SK-N-SH (cell line): ENCODE data around the gene APOL6. TPM values are rescaled to one million over a fixed set of nuclear protein-coding genes. Genes with fewer than 3 reads are reported as not detected.

ENCODE experiments used
- CTCF ChIA-PET: fragments of 300-600, 350-600 bp; formaldehyde crosslinking; extraction: SDS; loops from one replicate; lab custom pipeline; 2021; lab: Yijun Ruan, JAX
- POLR2A ChIA-PET: fragments of 350-600 bp; sonication (Branson Sonifier 250); formaldehyde crosslinking; extraction: SDS; loops from one replicate; lab custom pipeline; 2020; ENCODE audit warnings: antibody characterized with exemption, inconsistent platforms; lab: Yijun Ruan, JAX
- DNase-seq: peaks from one replicate; pipeline ENCODE4 v3.0.0; 2012
- H2AFZ ChIP-seq: fragments of 200-600 bp; sonication (generic); 2 replicates; pipeline ENCODE4 v1.8.1; 2016; ENCODE audit warnings: antibody characterized with exemption, mild to moderate bottlenecking, low read depth
- H3F3A ChIP-seq: fragments of 200-600 bp; sonication (generic); replicated peaks from 2 replicates; pipeline ENCODE3; 2016; ENCODE audit warnings: antibody characterized with exemption, mild to moderate bottlenecking; ENCODE audit not compliant: insufficient read depth
- H3K27ac ChIP-seq, 2 experiments: fragments of 200-500 bp in 1 of 2; fragments of 200-600 bp in 1 of 2; sonication (Bioruptor generic) in 1 of 2; sonication (generic), shearing (Covaris generic) in 1 of 2; 2 replicates each; pipeline versions ENCODE4 v1.5.1 to v1.6.1; 2014 to 2016; ENCODE audit warnings: low read depth in 2 of 2, inconsistent platforms in 1 of 2, low read length in 1 of 2, mild to moderate bottlenecking in 1 of 2, mixed read lengths in 1 of 2
- H3K27me3 ChIP-seq: fragments of 200-600 bp; sonication (generic), shearing (Covaris generic); 2 replicates; pipeline ENCODE4 v1.6.1; 2016; ENCODE audit warnings: mixed run types; ENCODE audit not compliant: insufficient read depth
- H3K36me3 ChIP-seq, 2 experiments: fragments of 200-500 bp in 1 of 2; fragments of 200-600 bp in 1 of 2; sonication (Bioruptor generic) in 1 of 2; sonication (generic) in 1 of 2; replicated peaks in 1 of 2; 2 replicates each; pipeline versions ENCODE3 to v1.5.1; 2014 to 2016; ENCODE audit warnings: low read length in 1 of 2, mild to moderate bottlenecking in 1 of 2; ENCODE audit not compliant: insufficient read depth in 2 of 2, control insufficient read depth in 1 of 2
- H3K4me1 ChIP-seq, 2 experiments: fragments of 200-500 bp in 1 of 2; fragments of 200-600 bp in 1 of 2; sonication (Bioruptor generic) in 1 of 2; sonication (generic), shearing (Covaris generic) in 1 of 2; 2 replicates each; pipeline versions ENCODE4 v1.5.1 to v1.6.1; 2014 to 2016; ENCODE audit warnings: low read depth in 1 of 2, low read length in 1 of 2, mixed run types in 1 of 2; ENCODE audit not compliant: insufficient read depth in 2 of 2, control insufficient read depth in 1 of 2
- H3K4me2 ChIP-seq: fragments of 200-600 bp; sonication (generic), shearing (Covaris generic); 2 replicates; pipeline ENCODE4 v1.6.1; 2017; ENCODE audit warnings: mixed run types
- H3K4me3 ChIP-seq, 2 experiments: fragments of 200-500 bp in 1 of 2; fragments of 200-600 bp in 1 of 2; sonication (Bioruptor generic) in 1 of 2; sonication (generic), shearing (Covaris generic) in 1 of 2; 2 replicates each; pipeline versions ENCODE4 v1.5.1 to v1.8.1; 2014 to 2016; ENCODE audit warnings: low read depth in 2 of 2, inconsistent platforms in 1 of 2, low read length in 1 of 2, mild to moderate bottlenecking in 1 of 2, mixed read lengths in 1 of 2, moderate library complexity in 1 of 2
- H3K79me2 ChIP-seq: fragments of 200-600 bp; sonication (generic); 2 replicates; pipeline ENCODE4 v1.8.1; 2017; ENCODE audit warnings: mild to moderate bottlenecking; ENCODE audit not compliant: insufficient read depth
- H3K9ac ChIP-seq: fragments of 200-600 bp; sonication (generic); 2 replicates; pipeline ENCODE4 v1.6.1; 2017; ENCODE audit warnings: mixed run types
- H3K9me2 ChIP-seq: fragments of 200-600 bp; sonication (generic); 2 replicates; pipeline ENCODE4 v1.6.1; 2017; ENCODE audit warnings: mixed run types
- H3K9me3 ChIP-seq: fragments of 200-600 bp; sonication (generic); 2 replicates; pipeline ENCODE4 v1.6.1; 2017; ENCODE audit warnings: mixed run types, mild to moderate bottlenecking, moderate library complexity
- H4K20me1 ChIP-seq: fragments of 200-600 bp; sonication (generic); 2 replicates; pipeline ENCODE4 v1.6.1; 2017; ENCODE audit warnings: mild to moderate bottlenecking, mixed run types; ENCODE audit not compliant: insufficient read depth
- CHD2 ChIP-seq: fragments of 150-350 bp; IDR thresholded peaks from 2 replicates; pipeline ENCODE4 v1.6.1; 2018; ENCODE audit warnings: low read length; ENCODE audit not compliant: partially characterized antibody
- ELF1 ChIP-seq: IDR thresholded peaks from 2 replicates; pipeline ENCODE4 v1.4.0; 2012
- EZH2phosphoT487 ChIP-seq: fragments of 200-600 bp; sonication (generic); IDR thresholded peaks from 2 replicates; pipeline ENCODE4 v1.6.1; 2017; ENCODE audit warnings: low read depth, mixed run types, mild to moderate bottlenecking, antibody characterized with exemption, moderate library complexity, borderline replicate concordance
- FOXM1 ChIP-seq: IDR thresholded peaks from 2 replicates; pipeline ENCODE4 v1.4.0; 2012; ENCODE audit warnings: low read depth, mild to moderate bottlenecking
- GABPA ChIP-seq: IDR thresholded peaks from 2 replicates; pipeline ENCODE4 v1.4.0; 2012; ENCODE audit warnings: low read depth, mild to moderate bottlenecking
- IRF3 ChIP-seq: fragments of 150-350 bp; IDR thresholded peaks from 2 replicates; pipeline ENCODE4 v1.6.1; 2016; ENCODE audit warnings: mild to moderate bottlenecking, low read depth, low read length
- MAX ChIP-seq: IDR thresholded peaks from 2 replicates; pipeline ENCODE4 v1.4.0; 2012; ENCODE audit warnings: low read depth
- MEF2A ChIP-seq: IDR thresholded peaks from 2 replicates; pipeline ENCODE4 v1.4.0; 2012; ENCODE audit warnings: low read depth, borderline replicate concordance
- MXI1 ChIP-seq: IDR thresholded peaks from 2 replicates; pipeline ENCODE4 v1.6.1; 2012; ENCODE audit warnings: mild to moderate bottlenecking, low read depth, low read length, improper control_type of control experiment
- NFIC ChIP-seq: IDR thresholded peaks from 2 replicates; pipeline ENCODE4 v1.4.0; 2012; ENCODE audit warnings: borderline replicate concordance
- PBX3 ChIP-seq: IDR thresholded peaks from 2 replicates; pipeline ENCODE4; 2012
- RCOR1 ChIP-seq: fragments of 150-350 bp; IDR thresholded peaks from 2 replicates; pipeline ENCODE4 v1.6.1; 2017; ENCODE audit warnings: antibody characterized with exemption, low read length
- REST ChIP-seq: IDR thresholded peaks from 2 replicates; pipeline ENCODE4 v1.6.1; 2012; ENCODE audit warnings: mild to moderate bottlenecking, low read depth, low read length, moderate library complexity
- RFX5 ChIP-seq: IDR thresholded peaks from 2 replicates; pipeline ENCODE4 v1.6.1; 2012; ENCODE audit warnings: mild to moderate bottlenecking, improper control_type of control experiment, low read length
- RXRA ChIP-seq: IDR thresholded peaks from 2 replicates; pipeline ENCODE4 v1.4.0; 2012; ENCODE audit warnings: low read depth, mild to moderate bottlenecking, borderline replicate concordance
- TCF12 ChIP-seq: IDR thresholded peaks from 2 replicates; pipeline ENCODE4 v1.4.0; 2012
- USF1 ChIP-seq: IDR thresholded peaks from 2 replicates; pipeline ENCODE4 v1.4.0; 2012; ENCODE audit warnings: low read depth, borderline replicate concordance
- YY1 ChIP-seq: IDR thresholded peaks from 2 replicates; pipeline ENCODE4 v1.4.0; 2012; ENCODE audit warnings: low read depth, mild to moderate bottlenecking
- ZBTB33 ChIP-seq: IDR thresholded peaks from 2 replicates; pipeline ENCODE4 v1.4.0; 2012; ENCODE audit warnings: low read depth, borderline replicate concordance
- WGBS: methylation state at CpG from one replicate; pipeline ENCODE4 v1.1.6; 2017; ENCODE audit warnings: low lambda C conversion rate; 5-methylcytosine and 5-hydroxymethylcytosine counted together
- polyA plus RNA-seq, 3 experiments: library from polyadenylated mRNA; depleted of rRNA; stranded (reverse); fragments of >200 nt; gene quantifications; 2 replicates each; pipeline ENCODE4 v1.2.3, GENCODE V29; 2012

APOL6 gene
- polyA plus RNA-seq, 1 of the 3 experiments (the other 2 are of a cell fraction), result 0.90 TPM

- H3K27ac ChIP-seq, result no peak overlapping the region
- no peaks in the 10 kb centered on the region for H4K20me1 ChIP-seq
- H3K9ac ChIP-seq, result no peak overlapping the region
- H3K4me1 ChIP-seq, result peaks cover 14 to 42% of the 10 kb centered on the region in 2 experiments; a peak in 2 of 4 replicates
- CTCF ChIA-PET, result no interaction called here
- TF ChIP-seq RCOR1, result no peak
- TF ChIP-seq CHD2, result no peak
- TF ChIP-seq ZBTB33, result no peak
- TF ChIP-seq PBX3, result no peak
- TF ChIP-seq MXI1, result no peak
- no peak for TF ChIP-seq ELF1
- no peak for TF ChIP-seq MAX
- no peak for TF ChIP-seq MEF2A
- no peak for TF ChIP-seq TCF12
- no peak for TF ChIP-seq NFIC
- no peak for TF ChIP-seq RXRA
- TF ChIP-seq FOXM1, result no peak
- no peak for TF ChIP-seq RFX5
- no peak for TF ChIP-seq YY1
- TF ChIP-seq IRF3, result no peak
- no peak for TF ChIP-seq EZH2phosphoT487
- no peak for TF ChIP-seq GABPA
- TF ChIP-seq REST, result no peak
- no peak for TF ChIP-seq USF1
- H3K4me3 ChIP-seq, result no peak overlapping the region
- DNase-seq, result no peak
- no peaks in the 10 kb centered on the region for H3K9me3 ChIP-seq
- 92% methylated on average over 6 of the region's 6 CpGs for WGBS
- no peaks in the 10 kb centered on the region for H3K36me3 ChIP-seq
- H3K9me2 ChIP-seq, result no peaks in the 10 kb centered on the region
- no peaks in the 10 kb centered on the region for H3K27me3 ChIP-seq
- H2AFZ ChIP-seq, result no peak overlapping the region
- POLR2A ChIA-PET, result no interaction called here
- H3K79me2 ChIP-seq, result no peaks in the 10 kb centered on the region
- peaks cover 15% of the 10 kb centered on the region for H3F3A ChIP-seq
- H3K4me2 ChIP-seq, result no peak overlapping the region
These were observed 23.7 kb upstream of the APOL6 start for GRCh38 chr22:35624547-35624946.
